Adrenal gland (tissue), 12 donors: ENCODE measurements around the gene TENM4. TPM values are rescaled to one million over a fixed set of nuclear protein-coding genes. Genes with fewer than 3 reads are reported as not detected.

ENCODE experiments used
- DNase-seq, 7 donors: peaks; one replicate each; pipeline ENCODE4 v3.0.0-alpha.2; 2019 to 2020
- H3K27ac ChIP-seq, 5 donors: fragments of 200-600 bp; sonication (generic) in 4 of 5; 1 replicate in 3 of 5; 2 replicates in 2 of 5; pipeline versions ENCODE4 v1.5.1 to v1.8.0; 2016 to 2020; ENCODE audit warnings: mild to moderate bottlenecking in 1 of 5
- H3K27me3 ChIP-seq: fragments of 200-600 bp; 2 replicates; pipeline ENCODE4 v1.8.0; 2021
- H3K36me3 ChIP-seq, 2 donors: fragments of 200-600 bp; replicated peaks in 1 of 2; 1 replicate in 1 of 2; 2 replicates in 1 of 2; pipeline versions ENCODE4 v1.5.1 to v1.8.0; 2018 to 2022
- H3K4me1 ChIP-seq, 2 donors: fragments of 200-600 bp; replicated peaks in 1 of 2; 1 replicate in 1 of 2; 2 replicates in 1 of 2; pipeline versions ENCODE4 v1.5.1 to v1.8.0; 2018 to 2021
- H3K4me3 ChIP-seq, 4 donors: fragments of 200-600 bp; sonication (generic) in 3 of 4; one replicate each; pipeline ENCODE4 v1.5.1; 2016 to 2018
- H3K9me3 ChIP-seq, 3 donors: fragments of 200-600 bp; sonication (generic) in 1 of 3; replicated peaks in 1 of 3; 1 replicate in 2 of 3; 2 replicates in 1 of 3; pipeline versions ENCODE4 v1.5.1 to v1.8.0; 2016 to 2021
- CTCF ChIP-seq, 6 experiments: fragments of 450-650 bp in 4 of 6; fragments of 200-600 bp in 2 of 6; sonication (generic) in 1 of 6; IDR thresholded peaks; 1 replicate in 5 of 6; 2 replicates in 1 of 6; pipeline versions ENCODE4 v1.5.1 to v1.8.0; 2016 to 2021; ENCODE audit warnings: antibody characterized with exemption in 6 of 6, mild to moderate bottlenecking in 2 of 6, moderate library complexity in 1 of 6
- POLR2A ChIP-seq, 2 donors: fragments of 450-650 bp; IDR thresholded peaks; one replicate each; pipeline ENCODE4 v1.6.1; 2017; ENCODE audit warnings: antibody characterized with exemption in 2 of 2, mild to moderate bottlenecking in 2 of 2, moderate library complexity in 1 of 2
- WGBS, 4 donors: extraction: QIAGEN DNeasy Blood & Tissue Kit in 2 of 4; methylation state at CpG; one replicate each; pipeline versions ENCODE4 v1.1.5 to v1.1.7; 2013 to 2017; 5-methylcytosine and 5-hydroxymethylcytosine counted together
- intact Hi-C, 2 donors: fragments of 100-400 bp; cut with DNase I; formaldehyde crosslinking; loops; one replicate each; pipeline versions ENCODE4 v1.14.1 to v1.15.0; 2022 to 2023
- polyA plus RNA-seq, 3 donors: library from polyadenylated mRNA; stranded (reverse); fragments of 200-250 nt in 2 of 3; fragments of 350-450 nt in 1 of 3; fragmentation: Illumina TruSeq in 1 of 3; extraction: RNeasy Lipid Tissue Mini Kit (QIAGEN cat#74804) in 1 of 3; gene quantifications; one replicate each; pipeline ENCODE4 v1.2.3, GENCODE V29; 2013 to 2014
- total RNA-seq, 9 donors: library from RNA; depleted of rRNA in 4 of 9; stranded (reverse); fragments of >200 nt in 4 of 9; fragments of 120-200 nt in 1 of 9; fragmentation: NEBNext Ultra II Directional in 1 of 9; extraction: Animal tissue kit (Norgen Biotek cat#: 25700) in 1 of 9; gene quantifications; one replicate each; pipeline versions ENCODE4 v1.1.0 to v1.2.4, GENCODE V29; 2013 to 2023
- donor health status: healthy with polysubstance abuse.
- donor health status: Bipolar disorder and iron deficiency.
- donor health status: DM: yes; HTN: yes; CAD: no.
- donor health status: DM: no; HTN: no; CAD: no.
- donor health status: DM: no; HTN: no; CAD: no.
- donor health status: DM: yes; HTN: yes; CAD: no.

TENM4 gene
- total and polyA plus RNA-seq, 12 donors: 0.74 to 24.9 (median 6.7) TPM

DNA sequence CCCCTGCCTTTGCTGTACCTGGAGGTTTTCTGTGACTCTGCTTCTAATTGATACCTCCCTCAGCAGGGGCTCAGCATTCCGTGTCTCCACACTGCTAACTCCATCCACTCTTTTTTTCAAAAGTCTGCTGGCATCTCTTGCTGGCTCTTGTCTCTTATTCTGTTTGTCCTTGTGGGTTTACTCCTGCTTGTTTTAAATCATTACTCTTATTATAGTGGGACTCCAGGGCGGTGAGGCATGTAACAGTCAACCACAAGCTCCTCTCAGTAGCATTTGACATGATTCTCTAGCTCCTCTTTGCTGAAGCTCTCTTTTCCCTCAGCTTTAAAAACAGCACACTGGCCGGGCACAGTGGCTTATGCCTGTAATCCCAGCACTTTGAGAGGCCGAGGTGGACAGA lies 605.9 kb downstream of the TENM4 start:
- no peak overlapping the region for H3K4me3 ChIP-seq
- intact Hi-C loops: no loop called here
- TF ChIP-seq POLR2A (IDR thresholded peaks at IDR 0.05): no peak
- TF ChIP-seq CTCF (IDR thresholded peaks at IDR 0.05): no peak
- WGBS, 4 donors: 90 to 96% (median 93%) methylated on average over 4 of the region's 4 CpGs
- no peaks in the 10 kb centered on the region for H3K27me3 ChIP-seq
- H3K4me1 ChIP-seq: no peaks in the 10 kb centered on the region
- no peaks in the 10 kb centered on the region for H3K9me3 ChIP-seq
- DNase-seq: no peak
- no peak overlapping the region for H3K27ac ChIP-seq
- no peaks in the 10 kb centered on the region for H3K36me3 ChIP-seq

DNA sequence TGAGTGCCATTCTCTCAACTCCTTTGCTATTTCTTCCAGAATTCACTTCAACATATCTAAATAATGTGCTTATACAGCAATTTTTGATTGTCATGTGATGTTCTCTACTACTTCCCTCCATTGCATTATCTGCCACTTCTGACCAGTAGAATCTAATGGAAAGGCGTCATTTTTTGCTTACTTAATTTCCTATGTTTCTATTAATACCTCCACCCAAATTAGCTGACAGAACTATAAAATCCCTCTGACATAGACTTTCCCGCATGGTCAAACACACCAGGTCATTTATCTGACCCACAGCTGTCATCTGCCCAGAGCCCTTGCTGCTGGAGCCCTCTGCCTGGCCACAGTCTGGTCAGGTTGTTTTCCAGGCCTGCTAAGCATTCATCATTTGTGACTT lies 607.6 kb downstream of the TENM4 start:
- intact Hi-C loops: no loop called here
- 69 to 79% (median 75%) methylated on average over 2 of the region's 2 CpGs for WGBS, 4 donors
- Histone ChIP-seq H3K4me3 (no peak overlapping the region), H3K27me3 (no peaks in the 10 kb centered on the region), H3K27ac (peak overlapping the region in 2 of 5 donors; percentile 35 to 50), H3K36me3 (no peaks in the 10 kb centered on the region), H3K4me1 (no peaks in the 10 kb centered on the region), H3K9me3 (no peaks in the 10 kb centered on the region)
- peak in 3 of 7 donors; percentile 25 to 44 (median 31) for DNase-seq
- TF ChIP-seq POLR2A (IDR thresholded peaks at IDR 0.05) (no peak), CTCF (IDR thresholded peaks at IDR 0.05) (no peak)

DNA sequence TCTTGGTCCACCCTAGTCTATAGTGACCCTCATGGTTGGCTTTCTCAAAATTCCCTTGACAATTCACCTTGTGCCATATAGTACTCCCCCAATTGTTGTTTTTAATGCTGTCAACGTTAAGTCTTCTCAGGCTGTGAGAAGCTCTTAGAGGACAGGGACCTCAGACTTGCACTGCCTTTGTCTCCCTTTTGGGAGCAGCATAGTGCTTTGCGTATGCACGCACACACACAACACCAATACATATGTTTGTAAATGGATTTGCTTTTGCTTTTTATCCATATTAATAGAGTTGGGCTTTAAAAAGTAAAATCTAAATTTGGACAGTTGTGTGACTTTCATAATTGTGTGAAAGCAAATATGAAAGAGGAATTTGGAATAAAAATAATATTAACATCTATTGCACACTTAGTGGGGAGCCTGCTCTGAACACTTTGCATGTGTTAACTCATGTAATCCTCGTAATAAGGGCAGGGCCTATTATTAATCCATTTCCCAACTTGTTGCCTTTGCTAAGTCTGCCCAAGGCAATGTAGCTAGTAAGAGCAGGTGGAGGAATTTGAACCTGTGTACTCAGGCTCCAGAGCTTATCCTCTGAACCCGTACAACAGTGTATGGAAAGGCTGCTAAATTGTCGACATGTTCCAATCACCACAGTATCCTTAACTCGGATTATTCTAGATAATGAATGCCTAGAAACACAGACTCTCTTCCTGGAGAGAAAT lies 608.4 kb downstream of the TENM4 start:
- intact Hi-C loops: no loop called here
- no peak overlapping the region for H3K4me3 ChIP-seq
- no peak for DNase-seq

DNA sequence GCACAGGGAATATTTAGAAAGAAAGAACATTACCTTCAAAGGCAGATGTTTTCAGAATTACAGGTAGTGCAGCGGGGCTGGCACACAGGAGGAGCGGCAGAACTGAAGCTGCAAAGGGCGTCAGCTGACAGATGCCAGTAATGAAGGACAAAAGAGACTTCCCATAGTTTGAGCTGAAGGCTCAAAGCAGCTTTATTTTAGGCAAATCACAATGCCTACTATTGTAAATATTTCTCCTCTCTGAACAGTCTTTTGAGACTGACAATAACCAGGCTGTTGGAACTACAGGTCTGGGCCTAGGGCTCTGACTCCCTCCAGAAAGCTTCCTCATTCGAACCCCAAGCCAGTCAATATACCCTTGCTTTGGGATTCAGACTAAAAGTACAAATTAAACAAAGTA lies 609.3 kb downstream of the TENM4 start:
- Histone ChIP-seq H3K36me3 (no peaks in the 10 kb centered on the region), H3K9me3 (no peaks in the 10 kb centered on the region), H3K4me1 (no peaks in the 10 kb centered on the region), H3K4me3 (no peak overlapping the region), H3K27me3 (no peaks in the 10 kb centered on the region), H3K27ac (no peak overlapping the region)
- no peak for TF ChIP-seq POLR2A (IDR thresholded peaks at IDR 0.05)
- no peak for TF ChIP-seq CTCF (IDR thresholded peaks at IDR 0.05)
- DNase-seq: no peak
- intact Hi-C loops: no loop called here
- 92 to 99% (median 94%) methylated on average over 4 of the region's 4 CpGs for WGBS, 4 donors

More for the DNA sequence above, 608.4 kb downstream of the TENM4 start:
- TF ChIP-seq CTCF (IDR thresholded peaks at IDR 0.05): no peak
- TF ChIP-seq POLR2A (IDR thresholded peaks at IDR 0.05): no peak
- no peaks in the 10 kb centered on the region for H3K36me3 ChIP-seq
- no peaks in the 10 kb centered on the region for H3K27me3 ChIP-seq
- no peaks in the 10 kb centered on the region for H3K9me3 ChIP-seq
- no peaks in the 10 kb centered on the region for H3K4me1 ChIP-seq
- H3K27ac ChIP-seq: peak overlapping the region in 1 of 5 donors; percentile 34
- 81 to 90% (median 83%) methylated on average over 7 of the region's 7 CpGs for WGBS, 4 donors
